Retinal pigment epithelial cell (primary cell): ENCODE data around the gene CPZ.
"Not testable (repeated sequence)": the region's sequence is repeated elsewhere in the genome, so short reads cannot be mapped to it uniquely, and the experiment has no call there.

Source experiments
- DNase-seq: peaks from one replicate; pipeline ENCODE4 v3.0.0-alpha.2; 2010; ENCODE audit warnings: low read depth
- H3K4me3 ChIP-seq: 2 replicates; pipeline ENCODE4 v1.5.1; 2011; ENCODE audit warnings: mild to moderate bottlenecking, low read length, control low read depth, moderate library complexity
- TF ChIP-seq, protein P1 (sequence below): conservative IDR thresholded peaks from 2 replicates; pipeline ENCODE4 v1.5.1; 2011; ENCODE audit warnings: low read depth, low read length, control low read depth, inconsistent platforms

CPZ gene

DNA sequence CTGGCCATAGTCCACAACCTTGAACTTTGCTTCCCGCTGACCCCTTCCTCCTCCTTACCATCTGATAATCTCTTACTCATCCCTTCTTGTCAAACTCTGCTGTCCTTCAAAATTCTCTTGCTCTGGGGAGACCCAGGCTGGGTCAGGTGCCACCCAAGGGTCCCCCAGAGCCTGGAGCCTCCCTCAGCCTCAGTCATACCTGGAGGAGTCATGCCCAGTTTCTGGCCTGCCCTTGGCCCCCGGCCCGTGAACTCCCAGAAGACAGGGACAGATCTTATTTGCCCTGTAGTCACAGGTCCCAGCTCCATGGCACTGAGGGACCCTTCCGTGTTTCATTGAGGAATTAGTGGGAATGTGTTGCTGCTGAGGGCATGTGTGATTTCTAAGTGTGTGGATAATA, 17.1 kb upstream of the CPZ start:
- TF ChIP-seq, protein P1, sequence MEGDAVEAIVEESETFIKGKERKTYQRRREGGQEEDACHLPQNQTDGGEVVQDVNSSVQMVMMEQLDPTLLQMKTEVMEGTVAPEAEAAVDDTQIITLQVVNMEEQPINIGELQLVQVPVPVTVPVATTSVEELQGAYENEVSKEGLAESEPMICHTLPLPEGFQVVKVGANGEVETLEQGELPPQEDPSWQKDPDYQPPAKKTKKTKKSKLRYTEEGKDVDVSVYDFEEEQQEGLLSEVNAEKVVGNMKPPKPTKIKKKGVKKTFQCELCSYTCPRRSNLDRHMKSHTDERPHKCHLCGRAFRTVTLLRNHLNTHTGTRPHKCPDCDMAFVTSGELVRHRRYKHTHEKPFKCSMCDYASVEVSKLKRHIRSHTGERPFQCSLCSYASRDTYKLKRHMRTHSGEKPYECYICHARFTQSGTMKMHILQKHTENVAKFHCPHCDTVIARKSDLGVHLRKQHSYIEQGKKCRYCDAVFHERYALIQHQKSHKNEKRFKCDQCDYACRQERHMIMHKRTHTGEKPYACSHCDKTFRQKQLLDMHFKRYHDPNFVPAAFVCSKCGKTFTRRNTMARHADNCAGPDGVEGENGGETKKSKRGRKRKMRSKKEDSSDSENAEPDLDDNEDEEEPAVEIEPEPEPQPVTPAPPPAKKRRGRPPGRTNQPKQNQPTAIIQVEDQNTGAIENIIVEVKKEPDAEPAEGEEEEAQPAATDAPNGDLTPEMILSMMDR = no peak
- DNase-seq = no peak
- H3K4me3 ChIP-seq = no peak overlapping the region

GRCh38 chr4:8576591-8576990, 16.0 kb upstream of the CPZ start:
- H3K4me3 ChIP-seq, DNase-seq: not testable (repeated sequence)

DNA sequence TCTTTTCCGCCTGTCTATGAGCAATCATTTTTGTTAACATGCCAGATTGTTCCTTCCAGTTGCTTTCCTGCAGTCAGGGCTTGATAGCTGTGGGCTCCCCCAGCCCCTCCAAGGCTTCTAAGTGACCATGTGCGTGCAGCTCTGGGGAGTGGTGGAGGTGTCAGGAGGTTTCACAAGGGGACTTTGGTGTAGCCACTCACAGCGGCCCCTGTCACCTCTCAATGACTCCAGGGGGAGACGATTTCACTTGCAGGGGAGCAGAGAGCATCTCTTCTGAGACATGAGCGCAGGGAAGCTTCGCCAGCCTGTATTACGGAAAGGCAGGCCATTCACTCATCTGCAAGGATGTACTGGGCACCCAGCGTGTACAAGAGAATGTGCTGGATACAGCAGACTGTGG, 15.5 kb upstream of the CPZ start:
- TF ChIP-seq, protein P1 = no peak
- no peak for DNase-seq
- H3K4me3 ChIP-seq = no peak overlapping the region

- no peak overlapping the region for H3K4me3 ChIP-seq
- DNase-seq = no peak
- TF ChIP-seq, protein P1 = no peak
These were observed 14.6 kb upstream of the CPZ start for GRCh38 chr4:8577972-8578371.

- H3K4me3 ChIP-seq = no peak overlapping the region
- no peak for DNase-seq
- TF ChIP-seq, protein P1 = no peak
These were observed 13.8 kb upstream of the CPZ start for GRCh38 chr4:8578717-8579116.

- no peak for DNase-seq
- no peak overlapping the region for H3K4me3 ChIP-seq
- TF ChIP-seq, protein P1 = no peak
These were observed 12.8 kb upstream of the CPZ start for GRCh38 chr4:8579526-8580320.

GRCh38 chr4:8580321-8581093, 12.1 kb upstream of the CPZ start, which contains the start of gene GPR78:
Gene GPR78 (plus strand): TSS chr4:8580392. CDS start chr4:8580983, 591 bp downstream.
- DNase-seq = peak; percentile 8
- H3K4me3 ChIP-seq = no peak within 1 kb of the TSS
- TF ChIP-seq, protein P1 = no peak
